Measurements from ENCODE around the gene SALL3. TPM values are rescaled to one million over a fixed set of nuclear protein-coding genes. Genes with fewer than 3 reads are reported as not detected.

SALL3 gene
- total RNA-seq, 1 donor from 2014 or later, result not detected

DNA sequence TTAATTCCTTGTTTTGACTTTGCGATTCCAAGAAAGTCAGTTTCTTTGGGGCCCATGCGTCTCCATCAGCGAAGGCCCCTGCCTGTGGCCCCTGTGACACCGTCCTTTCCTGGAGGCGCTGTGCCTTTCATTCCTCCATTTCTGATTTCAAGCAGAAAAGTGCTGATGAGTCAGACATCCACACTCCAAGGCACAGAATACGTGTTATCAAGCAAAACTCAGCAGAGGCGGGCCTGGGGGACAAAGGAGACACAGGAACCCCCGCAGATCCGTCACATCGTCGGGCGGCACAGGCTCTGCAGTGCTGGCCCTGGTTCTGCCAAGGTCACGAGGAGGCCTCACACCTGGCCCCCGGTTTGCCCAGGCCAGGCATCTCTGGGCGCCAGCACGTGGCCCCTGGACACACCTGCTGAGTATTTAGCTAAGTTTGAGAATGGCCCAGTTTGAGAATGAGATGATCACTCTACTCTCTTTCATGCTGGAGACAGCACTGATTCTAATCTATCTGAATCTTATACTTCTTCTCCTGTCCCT is 7.2 kb upstream of the SALL3 start:
- CTCF ChIA-PET, result no interaction called here

DNA sequence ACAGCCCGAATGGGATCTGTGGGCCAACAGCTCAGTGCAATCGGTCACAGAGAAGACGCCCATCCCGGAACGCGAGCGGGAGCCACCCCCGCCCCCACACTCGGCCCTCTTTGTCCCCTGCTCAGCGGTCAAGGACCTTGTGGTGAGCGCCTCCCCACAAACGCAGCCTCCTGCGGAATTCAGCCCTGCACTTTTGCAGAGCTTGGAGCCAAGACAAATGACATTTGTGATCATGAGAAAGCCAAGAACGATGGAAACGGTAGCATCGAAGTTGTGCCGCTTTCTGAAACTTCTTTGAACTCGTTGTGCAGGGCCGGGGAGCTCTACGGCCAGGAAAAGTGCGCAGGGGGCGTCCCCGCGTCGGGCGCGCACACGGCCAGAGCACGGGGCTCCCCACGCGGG is 6.7 kb upstream of the SALL3 start:
- intact Hi-C loops (cut with micrococcal nuclease), result no loop called here
- no peaks in the 10 kb centered on the region for H3K9me3 Mint-ChIP-seq
- no peak overlapping the region for H3K4me3 Mint-ChIP-seq
- TF ChIP-seq, protein P1, sequence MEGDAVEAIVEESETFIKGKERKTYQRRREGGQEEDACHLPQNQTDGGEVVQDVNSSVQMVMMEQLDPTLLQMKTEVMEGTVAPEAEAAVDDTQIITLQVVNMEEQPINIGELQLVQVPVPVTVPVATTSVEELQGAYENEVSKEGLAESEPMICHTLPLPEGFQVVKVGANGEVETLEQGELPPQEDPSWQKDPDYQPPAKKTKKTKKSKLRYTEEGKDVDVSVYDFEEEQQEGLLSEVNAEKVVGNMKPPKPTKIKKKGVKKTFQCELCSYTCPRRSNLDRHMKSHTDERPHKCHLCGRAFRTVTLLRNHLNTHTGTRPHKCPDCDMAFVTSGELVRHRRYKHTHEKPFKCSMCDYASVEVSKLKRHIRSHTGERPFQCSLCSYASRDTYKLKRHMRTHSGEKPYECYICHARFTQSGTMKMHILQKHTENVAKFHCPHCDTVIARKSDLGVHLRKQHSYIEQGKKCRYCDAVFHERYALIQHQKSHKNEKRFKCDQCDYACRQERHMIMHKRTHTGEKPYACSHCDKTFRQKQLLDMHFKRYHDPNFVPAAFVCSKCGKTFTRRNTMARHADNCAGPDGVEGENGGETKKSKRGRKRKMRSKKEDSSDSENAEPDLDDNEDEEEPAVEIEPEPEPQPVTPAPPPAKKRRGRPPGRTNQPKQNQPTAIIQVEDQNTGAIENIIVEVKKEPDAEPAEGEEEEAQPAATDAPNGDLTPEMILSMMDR (IDR thresholded peaks at IDR 0.05), result no peak
- ATAC-seq (ENCODE audit: low read depth) (no peak), DNase-seq (no peak)
- CTCF ChIA-PET, result no interaction called here
- H3K4me1 Mint-ChIP-seq, result peaks cover 2% of the 10 kb centered on the region
- peaks cover 56% of the 10 kb centered on the region for H3K27me3 Mint-ChIP-seq
- H3K27ac Mint-ChIP-seq, result no peak overlapping the region
- POLR2A ChIA-PET, result no interaction called here
- H3K36me3 Mint-ChIP-seq (ENCODE audit: low read depth), result no peaks in the 10 kb centered on the region

More for the DNA sequence above, 7.2 kb upstream of the SALL3 start:
- H3K4me3 Mint-ChIP-seq, result no peak overlapping the region
- no peaks in the 10 kb centered on the region for H3K9me3 Mint-ChIP-seq
- peaks cover 52% of the 10 kb centered on the region for H3K27me3 Mint-ChIP-seq
- H3K4me1 Mint-ChIP-seq, result peaks cover 2% of the 10 kb centered on the region
- ATAC-seq (ENCODE audit: low read depth) (no peak), DNase-seq (no peak)
- TF ChIP-seq, protein P1 (IDR thresholded peaks at IDR 0.05), result no peak
- no peak overlapping the region for H3K27ac Mint-ChIP-seq
- intact Hi-C loops (cut with micrococcal nuclease), result no loop called here
- POLR2A ChIA-PET, result no interaction called here
- H3K36me3 Mint-ChIP-seq (ENCODE audit: low read depth), result no peaks in the 10 kb centered on the region

DNA sequence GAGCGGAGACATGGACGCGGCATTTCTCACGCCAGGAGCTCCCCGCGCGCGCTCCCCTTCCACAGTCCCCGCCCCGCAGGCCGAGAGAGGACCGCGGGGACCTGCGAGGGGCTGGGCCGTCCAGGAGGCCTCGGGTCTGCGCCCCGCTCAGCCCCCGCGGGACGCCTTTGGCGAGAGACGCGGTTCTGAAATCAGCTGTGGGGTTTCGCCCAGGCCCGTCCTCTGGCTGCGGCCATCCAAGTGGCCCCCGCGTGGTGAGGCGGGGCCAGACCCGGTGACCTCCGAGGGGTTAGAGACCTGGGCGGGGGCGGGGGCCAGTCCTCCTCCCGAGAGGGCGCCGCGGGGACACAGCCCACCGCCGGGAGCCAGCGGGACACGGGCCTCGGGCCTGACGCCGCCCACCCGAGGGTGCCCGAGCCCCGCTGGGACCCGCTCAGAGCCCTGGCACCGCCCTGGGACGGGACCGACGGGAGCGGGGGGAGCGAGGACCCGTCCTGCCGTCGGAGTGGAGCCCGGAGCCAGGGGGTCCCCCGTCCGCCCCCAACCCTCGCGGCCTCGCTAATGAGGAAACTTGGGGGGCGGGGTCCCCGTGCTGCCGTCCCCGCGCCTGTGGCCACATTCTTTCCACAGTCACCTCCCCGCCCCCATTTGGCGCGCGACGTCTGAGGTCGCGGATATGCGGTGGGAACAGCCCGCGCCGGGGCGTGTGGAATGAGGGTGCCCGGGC is 6.1 kb upstream of the SALL3 start:
- Mint-ChIP-seq H3K36me3 (ENCODE audit: low read depth) (no peaks in the 10 kb centered on the region), H3K4me3 (no peak overlapping the region), H3K27ac (no peak overlapping the region), H3K9me3 (no peaks in the 10 kb centered on the region), H3K4me1 (peaks cover 2% of the 10 kb centered on the region), H3K27me3 (peaks cover 58% of the 10 kb centered on the region)
- POLR2A ChIA-PET, result no interaction called here
- no peak for DNase-seq
- CTCF ChIA-PET, result no interaction called here
- TF ChIP-seq, protein P1 (IDR thresholded peaks at IDR 0.05), result no peak
- intact Hi-C loops (cut with micrococcal nuclease), result no loop called here
- ATAC-seq (ENCODE audit: low read depth), result no peak

DNA sequence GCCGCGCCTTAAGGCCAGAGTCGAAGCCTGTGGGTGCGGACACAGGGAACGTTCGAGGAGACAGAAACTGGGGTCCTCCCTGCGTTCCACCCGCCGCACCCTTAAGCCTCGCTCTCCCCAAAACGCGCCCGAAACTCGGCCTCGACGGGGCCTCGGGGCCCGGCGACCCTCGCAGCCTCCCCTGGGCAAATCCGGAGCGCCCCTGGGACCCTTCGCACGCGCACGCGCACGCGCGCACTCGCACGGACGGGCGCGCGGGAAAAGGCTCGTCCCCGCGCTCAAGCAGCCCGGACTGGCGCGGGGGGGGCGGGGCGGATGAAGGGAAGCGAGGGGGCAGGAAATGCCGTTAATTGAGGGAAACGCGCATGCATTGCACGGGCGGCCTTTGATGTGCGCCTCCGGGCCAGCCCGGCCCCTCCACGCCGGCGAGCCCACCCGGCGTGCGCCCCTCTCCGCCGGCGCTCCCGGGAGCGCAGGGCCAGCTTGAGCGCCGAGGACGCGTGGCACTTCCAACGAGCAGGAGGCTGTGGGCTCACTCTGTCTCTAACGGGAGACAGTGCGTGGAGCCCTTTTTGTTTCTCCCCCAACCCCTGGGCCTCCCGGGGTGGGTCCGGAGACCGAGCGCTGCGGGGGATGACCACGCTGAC is 5.4 kb upstream of the SALL3 start:
- intact Hi-C loops (cut with micrococcal nuclease), result no loop called here
- Mint-ChIP-seq H3K27ac (no peak overlapping the region), H3K9me3 (no peaks in the 10 kb centered on the region), H3K4me1 (peaks cover 2% of the 10 kb centered on the region), H3K4me3 (no peak overlapping the region), H3K36me3 (ENCODE audit: low read depth) (no peaks in the 10 kb centered on the region), H3K27me3 (peaks cover 58% of the 10 kb centered on the region)
- ChIA-PET CTCF (no interaction called here), POLR2A (no interaction called here)
- ATAC-seq (ENCODE audit: low read depth), result no peak
- DNase-seq, result no peak
- TF ChIP-seq, protein P1 (IDR thresholded peaks at IDR 0.05), result no peak

GRCh38 chr18:78975292-78975691 is 4.3 kb upstream of the SALL3 start:
- TF ChIP-seq, protein P1 (IDR thresholded peaks at IDR 0.05), result no peak
- Mint-ChIP-seq H3K4me3 (no peak overlapping the region), H3K27me3 (peaks cover 58% of the 10 kb centered on the region), H3K9me3 (no peaks in the 10 kb centered on the region), H3K36me3 (ENCODE audit: low read depth) (no peaks in the 10 kb centered on the region), H3K4me1 (peaks cover 2% of the 10 kb centered on the region), H3K27ac (no peak overlapping the region)
- ChIA-PET CTCF (no interaction called here), POLR2A (no interaction called here)
- DNase-seq (no peak), ATAC-seq (ENCODE audit: low read depth) (no peak)
- intact Hi-C loops (cut with micrococcal nuclease), result no loop called here

All from activated B cell treated with CpG ODN at 0.5 μM for 24 hours (primary cell).